Activated CD8-positive, alpha-beta memory T cell treated with anti-CD3 and anti-CD28 coated beads for 1 hour (primary cell): Measurements from ENCODE around the gene LOXL1.
"Not testable (repeated sequence)": the region's sequence is repeated elsewhere in the genome, so short reads cannot be mapped to it uniquely, and the experiment has no call there.

Source experiments
- DNase-seq, 2 donors: peaks; one replicate each; pipeline ENCODE4 v3.0.0-alpha.2; 2020; ENCODE audit warnings: low read depth in 1 of 2; ENCODE audit errors: extremely low read depth in 1 of 2

Gene LOXL1

GRCh38 chr15:73951601-73952000 is 25.3 kb downstream of the LOXL1 start:
- no peak for DNase-seq

- no peak for DNase-seq
Observed at GRCh38 chr15:73952171-73952912, 26.1 kb downstream of the LOXL1 start.

GRCh38 chr15:73952913-73953750 is 26.9 kb downstream of the LOXL1 start:
- DNase-seq, result no peak

GRCh38 chr15:73954188-73955145 is 28.2 kb downstream of the LOXL1 start:
- DNase-seq, result no peak

GRCh38 chr15:73955326-73955725 is 29.1 kb downstream of the LOXL1 start:
- DNase-seq, result no peak

- DNase-seq, result no peak
Observed at GRCh38 chr15:73955861-73956742, 29.8 kb downstream of the LOXL1 start.

- no peak for DNase-seq
Observed at GRCh38 chr15:73956743-73957135, 30.5 kb downstream of the LOXL1 start.

GRCh38 chr15:73957276-73957675 is 31.0 kb downstream of the LOXL1 start:
- DNase-seq, result no peak

- DNase-seq, result no peak
Observed at GRCh38 chr15:73957785-73958184, 31.5 kb downstream of the LOXL1 start.

GRCh38 chr15:73959012-73959581 is 32.8 kb downstream of the LOXL1 start:
- DNase-seq, result no peak

- no peak for DNase-seq
Observed at GRCh38 chr15:73959801-73960200, 33.5 kb downstream of the LOXL1 start.

- not testable (repeated sequence) for DNase-seq
Observed at GRCh38 chr15:73960472-73961070, 34.3 kb downstream of the LOXL1 start.

GRCh38 chr15:73962433-73962832 is 36.2 kb downstream of the LOXL1 start:
- DNase-seq, result no peak

- DNase-seq, result peak; percentile 62 to 77
Observed at GRCh38 chr15:73964736-73965093, 38.5 kb downstream of the LOXL1 start.

- no peak for DNase-seq
Observed at GRCh38 chr15:73965094-73965757, 39.0 kb downstream of the LOXL1 start.

GRCh38 chr15:73965758-73966113 is 39.5 kb downstream of the LOXL1 start:
- no peak for DNase-seq

- no peak for DNase-seq
Observed at GRCh38 chr15:73968461-73968860, 42.2 kb downstream of the LOXL1 start.

- no peak for DNase-seq
Observed at GRCh38 chr15:73969151-73969759, 43.0 kb downstream of the LOXL1 start.
